Skeletal muscle satellite cell (primary cell): ENCODE data around the gene DENND6B.

Experiments used
- H3K27me3 ChIP-seq: 2 replicates; pipeline ENCODE4 v1.7.0; 2013; ENCODE audit warnings: low read length; ENCODE audit not compliant: control insufficient read depth, insufficient read depth
- H3K36me3 ChIP-seq: 2 replicates; pipeline ENCODE4 v1.7.0; 2013; ENCODE audit warnings: mild to moderate bottlenecking, control low read depth, low read length; ENCODE audit not compliant: insufficient read depth
- H3K4me1 ChIP-seq: 2 replicates; pipeline ENCODE4 v1.7.0; 2013; ENCODE audit warnings: low read length; ENCODE audit not compliant: control insufficient read depth, insufficient read depth
- H3K4me2 ChIP-seq: 2 replicates; pipeline ENCODE4 v1.7.0; 2013; ENCODE audit warnings: mild to moderate bottlenecking, low read length
- H3K4me3 ChIP-seq: 2 replicates; pipeline ENCODE4 v1.7.0; 2013; ENCODE audit warnings: low read length
- H3K9ac ChIP-seq: 2 replicates; pipeline ENCODE4 v1.7.0; 2013; ENCODE audit warnings: mild to moderate bottlenecking, low read depth, low read length, moderate library complexity
- H3K9me3 ChIP-seq: replicated peaks from 2 replicates; pipeline ENCODE4 v1.7.0; 2013; ENCODE audit warnings: mild to moderate bottlenecking, control low read depth, low read length

The DENND6B gene

DNA sequence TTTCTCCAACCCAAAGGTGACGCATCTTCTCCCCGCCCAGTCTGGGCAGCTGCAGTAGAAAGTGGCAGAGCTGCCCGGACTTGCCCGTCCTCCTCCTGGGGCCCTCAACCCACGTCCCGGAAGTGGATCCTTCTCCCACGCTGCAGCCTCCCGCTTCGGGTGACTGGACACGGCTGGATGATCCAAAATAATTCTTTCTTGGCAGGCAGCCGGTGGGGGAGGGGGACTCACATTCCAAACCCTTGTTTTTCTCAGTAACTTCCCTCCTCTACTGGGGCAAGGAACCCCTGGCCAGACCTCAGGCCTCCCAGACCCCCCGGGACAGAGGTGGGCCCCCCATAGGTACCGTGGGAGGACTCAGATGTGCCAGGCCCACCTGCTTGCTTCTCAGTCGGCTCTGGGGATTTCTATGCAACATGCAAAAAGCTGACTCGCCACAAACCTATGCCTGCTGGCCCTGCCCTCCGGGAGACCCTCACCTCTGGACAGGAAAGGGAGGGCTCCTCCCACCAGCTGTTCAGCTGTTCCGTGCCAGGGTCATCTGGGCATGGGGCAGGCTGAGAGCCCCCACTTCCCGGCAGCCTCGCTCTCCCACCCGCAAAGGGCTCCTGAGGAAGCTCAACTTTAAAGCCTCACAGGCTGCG is 20.8 kb downstream of the DENND6B start:
- peak overlapping the region; percentile 97 for H3K4me2 ChIP-seq
- peak overlapping the region; percentile 97 for H3K9ac ChIP-seq
- H3K36me3 ChIP-seq: peaks cover 10% of the 10 kb centered on the region
- H3K27me3 ChIP-seq: no peaks in the 10 kb centered on the region
- no peaks in the 10 kb centered on the region for H3K9me3 ChIP-seq
- H3K4me3 ChIP-seq: peak overlapping the region; percentile 84
- peaks cover 65% of the 10 kb centered on the region for H3K4me1 ChIP-seq

DNA sequence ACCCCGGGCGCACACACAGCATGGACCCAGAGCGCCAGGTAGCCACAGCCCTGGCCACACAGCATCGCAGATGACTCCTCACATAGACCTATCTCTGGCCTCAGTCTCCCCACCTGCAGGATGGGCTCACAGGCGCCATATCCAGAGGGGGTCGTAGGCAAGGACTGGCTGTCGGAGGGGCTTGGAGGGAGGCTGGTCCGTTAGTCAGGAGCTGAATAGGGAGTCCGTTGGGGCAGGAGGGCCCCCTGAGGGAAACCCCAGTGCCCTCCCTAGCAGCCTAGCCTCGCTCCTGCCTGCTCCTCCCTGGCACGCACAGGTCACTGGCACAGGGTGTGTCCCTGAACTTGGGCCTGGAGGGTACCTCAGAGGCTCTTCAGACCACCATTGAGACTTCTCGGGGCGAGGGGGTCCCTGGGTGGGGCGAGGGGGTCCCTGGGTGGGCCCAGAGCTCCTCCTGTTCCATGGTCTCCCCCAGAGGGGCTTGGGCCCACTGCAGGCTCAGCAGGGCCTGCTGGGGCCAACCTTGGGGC is 21.4 kb downstream of the DENND6B start:
- H3K27me3 ChIP-seq: no peaks in the 10 kb centered on the region
- H3K4me3 ChIP-seq: peak overlapping the region; percentile 84
- no peaks in the 10 kb centered on the region for H3K9me3 ChIP-seq
- peaks cover 71% of the 10 kb centered on the region for H3K4me1 ChIP-seq
- peak overlapping the region; percentile 97 for H3K9ac ChIP-seq
- H3K36me3 ChIP-seq: peaks cover 16% of the 10 kb centered on the region
- peak overlapping the region; percentile 97 for H3K4me2 ChIP-seq

DNA sequence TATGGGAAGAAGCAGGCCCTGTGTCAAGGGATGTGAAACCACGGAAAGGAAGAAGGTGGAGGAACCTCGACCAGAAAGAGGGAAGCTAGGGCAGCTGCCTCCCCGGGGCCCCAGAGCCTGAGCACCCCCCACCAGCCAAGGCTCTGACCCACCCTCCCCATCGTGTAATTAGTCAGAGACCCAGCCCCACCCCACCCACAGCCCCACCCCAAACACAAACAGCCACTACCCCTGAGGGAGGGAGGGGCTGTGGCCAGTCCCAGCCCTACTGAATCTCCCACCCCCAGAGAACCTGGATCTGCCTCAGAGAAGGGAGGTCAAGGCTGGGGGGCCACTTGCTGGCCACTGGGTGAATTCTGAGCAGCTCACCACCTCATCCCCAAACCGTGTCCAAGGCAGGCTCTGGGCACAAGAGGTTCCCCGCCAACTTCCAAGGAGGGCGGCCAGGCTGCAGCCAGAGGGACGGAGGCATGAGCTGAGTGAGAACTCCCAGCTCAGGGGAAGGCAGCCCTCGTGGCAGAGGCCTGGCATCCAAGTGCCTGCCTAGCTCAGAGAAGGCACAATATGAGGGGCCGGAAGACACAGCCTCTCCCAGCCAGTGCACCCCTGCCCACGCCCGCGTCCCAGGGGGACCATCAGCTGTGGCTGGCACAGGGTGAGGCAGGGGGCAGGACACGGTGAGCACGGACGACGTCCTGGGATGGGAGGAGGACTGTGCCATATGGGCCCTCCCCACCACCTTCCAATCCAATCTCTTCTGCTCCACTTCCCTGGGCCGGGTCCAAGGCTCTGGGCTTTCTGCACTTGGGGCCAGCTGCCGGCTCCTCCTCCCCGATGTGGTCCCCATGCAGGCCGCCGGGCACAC is 22.1 kb downstream of the DENND6B start:
- Histone ChIP-seq H3K4me3 (peak overlapping the region; percentile 84), H3K9me3 (no peaks in the 10 kb centered on the region), H3K27me3 (no peaks in the 10 kb centered on the region), H3K4me2 (peak overlapping the region; percentile 97), H3K36me3 (peaks cover 16% of the 10 kb centered on the region), H3K4me1 (peaks cover 77% of the 10 kb centered on the region), H3K9ac (peak overlapping the region; percentile 97)

DNA sequence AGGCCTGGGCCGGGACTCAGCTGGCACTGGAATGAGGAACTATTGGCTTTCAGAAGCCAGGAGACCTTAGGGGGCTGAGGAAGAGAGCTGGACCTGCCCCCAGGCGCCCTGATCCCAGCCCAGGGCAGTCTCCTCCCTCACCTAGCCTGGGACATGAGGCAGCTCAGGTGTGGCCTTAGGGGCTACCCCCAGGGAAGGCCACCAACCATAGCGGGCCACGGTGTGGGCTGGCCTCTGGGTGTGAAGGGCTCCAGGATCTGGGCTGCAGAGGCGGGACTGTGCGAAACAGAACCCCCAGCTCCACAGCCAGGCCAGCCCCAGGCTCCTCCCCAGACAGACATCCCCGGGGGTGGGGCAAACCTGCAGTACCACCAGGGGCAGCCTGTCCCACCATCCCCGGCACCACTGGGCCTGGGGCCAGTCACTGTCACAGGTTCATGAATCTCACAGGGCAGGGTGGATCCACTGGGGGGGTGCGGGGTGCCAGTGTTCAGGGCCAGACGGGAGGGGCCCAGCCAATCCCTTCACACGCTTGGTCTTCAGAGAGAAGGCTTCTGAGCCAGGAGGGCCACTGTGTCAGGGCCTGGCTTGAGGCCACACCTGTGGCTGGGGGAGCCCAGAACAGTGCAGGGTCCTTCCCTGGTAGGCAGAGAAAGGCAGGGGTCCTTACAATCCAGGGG is 22.8 kb downstream of the DENND6B start:
- peak overlapping the region; percentile 59 for H3K4me3 ChIP-seq
- peaks cover 74% of the 10 kb centered on the region for H3K4me1 ChIP-seq
- H3K27me3 ChIP-seq: no peaks in the 10 kb centered on the region
- H3K9me3 ChIP-seq: no peaks in the 10 kb centered on the region
- H3K9ac ChIP-seq: peak overlapping the region; percentile 97
- peaks cover 16% of the 10 kb centered on the region for H3K36me3 ChIP-seq
- H3K4me2 ChIP-seq: peak overlapping the region; percentile 97

DNA sequence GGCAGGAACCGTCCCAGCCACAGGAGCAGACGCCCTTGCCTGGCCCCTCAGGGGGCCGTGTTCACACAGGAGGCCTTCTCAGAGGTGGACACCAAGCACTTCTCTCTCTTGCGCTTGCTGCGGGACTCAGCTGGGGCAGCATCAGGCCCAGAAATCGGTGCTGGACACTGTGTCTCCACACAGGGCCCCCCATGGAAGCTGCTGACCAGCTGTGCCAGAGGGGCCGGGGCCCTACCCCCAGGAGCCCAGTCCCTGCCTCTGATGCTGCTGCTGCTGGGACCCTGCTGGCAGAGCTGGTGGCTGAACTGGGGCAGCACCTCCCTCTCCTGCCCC is 23.3 kb downstream of the DENND6B start:
- Histone ChIP-seq H3K9me3 (no peaks in the 10 kb centered on the region), H3K27me3 (no peaks in the 10 kb centered on the region), H3K9ac (peak overlapping the region; percentile 97), H3K4me3 (peak overlapping the region; percentile 59), H3K4me1 (peaks cover 72% of the 10 kb centered on the region), H3K4me2 (peak overlapping the region; percentile 97), H3K36me3 (peaks cover 16% of the 10 kb centered on the region)

DNA sequence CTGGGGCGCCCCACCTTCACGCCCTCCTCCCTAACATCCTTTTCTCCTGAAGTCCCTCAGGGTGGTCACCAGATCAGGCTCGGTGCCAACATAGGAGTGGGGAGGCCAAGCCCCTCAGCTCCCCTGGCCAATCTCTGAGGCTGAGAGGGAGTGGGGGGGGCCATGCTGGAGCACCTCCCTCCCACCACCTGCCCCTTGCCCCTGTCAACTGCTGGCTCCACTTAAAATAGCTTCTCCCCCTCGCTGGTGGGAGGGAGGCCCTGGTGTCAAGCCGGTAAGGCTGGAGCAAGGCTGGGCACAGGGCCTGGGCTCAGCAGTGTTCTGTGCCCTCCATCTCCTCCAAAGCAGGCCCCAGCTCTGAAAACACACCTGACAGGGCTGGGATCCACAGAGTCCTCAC is 24.2 kb downstream of the DENND6B start:
- Histone ChIP-seq H3K4me2 (peak overlapping the region; percentile 97), H3K9ac (peak overlapping the region; percentile 97), H3K4me1 (peaks cover 69% of the 10 kb centered on the region), H3K4me3 (peak overlapping the region; percentile 31), H3K36me3 (peaks cover 16% of the 10 kb centered on the region), H3K9me3 (no peaks in the 10 kb centered on the region), H3K27me3 (no peaks in the 10 kb centered on the region)

DNA sequence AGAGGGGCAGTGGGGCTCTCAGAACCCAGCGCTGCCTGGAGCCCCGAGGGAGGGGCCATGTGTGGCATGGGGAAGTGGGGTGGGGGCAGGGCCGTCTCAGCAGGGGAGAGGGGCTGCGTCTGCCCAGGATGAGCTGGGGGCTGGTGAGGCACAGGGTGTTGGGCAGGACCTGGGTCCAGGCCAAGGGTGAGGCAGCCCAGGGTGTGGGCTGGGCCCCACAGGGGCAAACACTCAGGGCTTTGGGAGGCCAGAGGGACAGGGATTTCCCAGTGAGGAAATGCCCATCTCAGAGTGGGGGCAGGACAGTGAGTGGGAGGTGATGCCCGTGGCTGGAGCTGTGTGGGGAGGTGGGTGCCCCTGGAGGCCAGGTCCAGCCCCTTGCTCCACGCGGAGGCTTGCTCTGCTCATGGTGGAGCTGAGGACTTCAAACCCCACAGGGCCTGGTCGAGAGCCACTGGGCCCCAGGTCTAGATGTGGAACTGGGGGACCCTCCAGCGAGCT is 24.7 kb downstream of the DENND6B start:
- H3K4me1 ChIP-seq: peaks cover 73% of the 10 kb centered on the region
- H3K27me3 ChIP-seq: no peaks in the 10 kb centered on the region
- H3K9ac ChIP-seq: peak overlapping the region; percentile 97
- H3K36me3 ChIP-seq: peaks cover 16% of the 10 kb centered on the region
- H3K4me3 ChIP-seq: peak overlapping the region; percentile 48
- no peaks in the 10 kb centered on the region for H3K9me3 ChIP-seq
- peak overlapping the region; percentile 97 for H3K4me2 ChIP-seq

DNA sequence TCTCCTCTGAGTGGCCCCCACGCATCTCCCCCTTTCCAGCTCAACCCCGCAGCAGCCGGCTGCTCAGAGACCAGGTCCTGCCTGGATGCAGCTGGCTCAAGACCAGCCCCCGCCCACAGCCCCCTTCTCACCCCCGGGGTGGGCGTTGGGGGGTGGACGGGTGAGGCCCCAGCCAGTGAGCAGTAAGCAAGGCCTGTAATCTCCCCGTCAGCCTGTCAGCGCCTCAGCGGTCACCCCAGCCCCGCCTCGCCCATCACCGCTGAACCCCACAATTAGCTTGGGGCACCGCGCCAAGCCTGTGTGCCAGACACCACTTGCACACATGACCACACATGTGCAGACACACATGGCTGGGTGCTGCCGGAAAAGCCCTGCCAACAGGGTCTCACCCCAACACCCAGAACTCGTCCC is 25.2 kb downstream of the DENND6B start:
- H3K4me3 ChIP-seq: peak overlapping the region; percentile 48
- H3K36me3 ChIP-seq: peaks cover 11% of the 10 kb centered on the region
- H3K4me1 ChIP-seq: peaks cover 78% of the 10 kb centered on the region

DNA sequence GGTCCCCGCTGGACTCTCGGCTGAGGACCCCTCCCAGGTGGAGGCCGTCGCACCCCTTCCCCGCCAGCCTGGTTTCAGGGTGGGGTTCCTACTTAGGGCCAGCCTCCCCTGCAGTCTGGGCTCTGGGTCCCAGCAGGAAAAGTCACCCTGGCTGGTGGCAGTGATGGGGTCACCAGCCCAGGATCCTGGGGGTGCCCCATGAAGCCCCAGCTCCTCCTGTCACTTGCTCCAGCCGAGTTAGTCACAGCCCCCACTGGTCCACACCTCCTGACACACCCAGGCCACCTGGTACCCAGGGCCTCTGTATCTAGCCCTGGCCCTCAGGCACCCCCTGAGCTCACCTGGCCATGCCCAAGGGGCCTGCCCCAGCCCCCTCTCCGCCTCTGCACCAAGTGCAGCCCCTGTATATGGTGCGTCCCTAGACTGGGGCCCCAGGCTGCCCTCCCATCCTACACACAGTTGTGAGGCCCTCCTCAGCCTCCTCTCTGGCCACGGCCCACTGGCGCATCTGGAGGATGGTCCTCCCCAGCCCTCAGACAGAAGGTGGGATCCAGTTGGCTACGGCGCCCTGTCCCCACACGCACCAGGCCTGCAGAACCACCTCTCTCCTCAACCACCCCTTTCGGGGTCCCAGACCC is 26.1 kb downstream of the DENND6B start:
- Histone ChIP-seq H3K27me3 (no peaks in the 10 kb centered on the region), H3K36me3 (peaks cover 14% of the 10 kb centered on the region), H3K4me3 (no peak overlapping the region), H3K4me2 (peak overlapping the region; percentile 97), H3K9me3 (no peaks in the 10 kb centered on the region), H3K4me1 (peaks cover 80% of the 10 kb centered on the region), H3K9ac (peak overlapping the region; percentile 23)

More for the DNA sequence above, 25.2 kb downstream of the DENND6B start:
- peak overlapping the region; percentile 23 for H3K9ac ChIP-seq
- peak overlapping the region; percentile 97 for H3K4me2 ChIP-seq
- H3K9me3 ChIP-seq: no peaks in the 10 kb centered on the region
- no peaks in the 10 kb centered on the region for H3K27me3 ChIP-seq

DNA sequence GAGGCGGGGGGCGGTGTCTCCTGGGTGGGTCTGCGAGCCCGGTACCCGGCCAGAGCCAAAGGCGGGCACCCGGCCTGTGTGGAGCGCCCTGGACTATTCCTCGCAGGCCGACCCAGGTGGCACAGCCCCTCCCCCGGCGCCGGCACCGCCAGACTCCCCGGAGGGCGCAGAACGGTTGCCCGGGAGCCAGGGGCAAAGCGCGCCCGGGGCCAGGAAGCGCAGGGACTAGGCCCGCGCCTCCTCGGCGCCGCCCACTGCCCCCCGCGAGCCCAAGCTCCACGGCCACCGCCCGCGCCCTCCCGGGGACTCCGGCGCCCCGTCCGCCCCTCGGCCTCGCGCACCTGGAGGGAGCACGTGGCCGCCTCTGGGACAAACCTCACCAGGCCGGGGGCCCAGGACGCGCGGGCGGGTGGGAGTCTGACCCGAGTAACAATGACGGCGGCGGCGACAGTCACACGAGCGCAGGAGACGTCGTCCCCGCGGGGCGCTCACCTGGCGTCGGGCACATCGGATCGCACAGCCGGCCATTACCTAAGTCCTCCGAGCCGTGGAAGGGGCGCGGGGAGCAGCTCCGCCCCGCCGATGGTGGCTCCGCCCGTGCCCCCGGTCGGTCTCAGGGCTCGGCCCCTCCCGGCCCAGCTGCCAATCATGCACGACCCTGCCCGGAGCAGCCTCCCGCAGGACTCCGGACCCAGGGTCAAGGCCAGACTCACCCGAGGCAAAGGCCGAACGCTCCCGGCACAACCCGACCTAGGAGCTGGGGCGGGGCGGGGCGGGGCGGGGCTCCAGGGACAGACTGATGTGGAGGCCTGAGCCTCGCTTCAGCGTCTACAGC is 26.8 kb downstream of the DENND6B start:
- Histone ChIP-seq H3K9ac (no peak overlapping the region), H3K4me2 (peak overlapping the region; percentile 97), H3K27me3 (no peaks in the 10 kb centered on the region), H3K36me3 (peaks cover 19% of the 10 kb centered on the region), H3K4me1 (peaks cover 73% of the 10 kb centered on the region), H3K4me3 (no peak overlapping the region), H3K9me3 (no peaks in the 10 kb centered on the region)
